K562 (cell line): ENCODE data around the gene BORA. TPM values are rescaled to one million over a fixed set of nuclear protein-coding genes. Genes with fewer than 3 reads are reported as not detected.

Experiments
- ATAC-seq: fragments of 200-7000 bp; cut with Tn5 transposase; 3 replicates; pipeline ENCODE4 v1.9.1; 2020; ENCODE audit warnings: moderate library complexity
- BruUV-seq: library from RNA; stranded (reverse); fragments of 400-500 nt; replicated peaks from 2 replicates; lab custom pipeline; 2021; lab: Mats Ljungman, UMichigan
- CTCF ChIA-PET: fragments of 300-600 bp; formaldehyde crosslinking; extraction: SDS; loops from one replicate; lab custom pipeline; 2021; ENCODE audit warnings: low intra/inter-chr PET ratio; lab: Yijun Ruan, JAX
- POLR2A ChIA-PET: fragments of 300-600, 350-650 bp; sonication (Branson Sonifier 250); formaldehyde crosslinking; extraction: SDS; loops from one replicate; lab custom pipeline; 2021; ENCODE audit warnings: antibody characterized with exemption, inconsistent platforms; lab: Yijun Ruan, JAX
- DNase-seq, 4 experiments: peaks; one replicate each; pipeline versions ENCODE4 v3.0.0 to v3.0.0-alpha.2; 2011 to 2018; ENCODE audit warnings: low spot score in 3 of 4, mixed read lengths in 3 of 4; ENCODE audit errors: extremely low read depth in 1 of 4
- FAIRE-seq: peaks from 2 replicates; lab custom pipeline; 2011; peaks lifted over from hg19 to GRCh38; lab: Jason Lieb, UNC
- H2AFZ ChIP-seq: 2 replicates; pipeline ENCODE4 v1.6.0; 2011; ENCODE audit warnings: low read depth, low read length, control low read depth, inconsistent platforms
- H3K27ac ChIP-seq: fragments of 200-600 bp; 3 replicates; pipeline ENCODE4 v1.8.0; 2011; ENCODE audit warnings: low read depth, mild to moderate bottlenecking, control low read depth, inconsistent platforms, low read length, moderate library complexity, mixed read lengths; ENCODE audit errors: extremely low read depth
- H3K27me3 ChIP-seq, 2 experiments: fragments of 300-600 bp in 1 of 2; 2 replicates in 1 of 2; 3 replicates in 1 of 2; pipeline versions ENCODE4 v1.6.0 to v1.8.0; 2011; ENCODE audit warnings: inconsistent platforms in 2 of 2, low read length in 2 of 2, mild to moderate bottlenecking in 1 of 2, mixed read lengths in 1 of 2, moderate library complexity in 1 of 2; ENCODE audit not compliant: control insufficient read depth in 2 of 2, insufficient read depth in 2 of 2
- H3K36me3 ChIP-seq: fragments of 300-600 bp; 3 replicates; pipeline ENCODE4 v1.8.0; 2011; ENCODE audit warnings: mild to moderate bottlenecking, low read length, inconsistent platforms; ENCODE audit not compliant: control insufficient read depth, insufficient read depth
- H3K4me1 ChIP-seq, 2 experiments: fragments of 200-600 bp in 1 of 2; replicated peaks in 1 of 2; 2 replicates in 1 of 2; 3 replicates in 1 of 2; pipeline versions ENCODE4 v1.5.1 to v1.8.0; 2011; ENCODE audit warnings: inconsistent platforms in 2 of 2, low read length in 2 of 2, mild to moderate bottlenecking in 1 of 2, mixed read lengths in 1 of 2, moderate library complexity in 1 of 2; ENCODE audit not compliant: control insufficient read depth in 2 of 2, insufficient read depth in 2 of 2
- H3K4me2 ChIP-seq: 2 replicates; pipeline ENCODE4 v1.6.1; 2011; ENCODE audit warnings: low read length, control low read depth, inconsistent platforms, mixed read lengths; ENCODE audit not compliant: insufficient read depth
- H3K4me3 ChIP-seq: fragments of 200-600 bp; sonication (generic), shearing (Covaris generic); 2 replicates; pipeline ENCODE4 v1.5.1; 2016; ENCODE audit warnings: control low read depth, inconsistent platforms
- H3K79me2 ChIP-seq: fragments of 200-600 bp; 3 replicates; pipeline ENCODE4 v1.8.0; 2011; ENCODE audit warnings: low read length, inconsistent platforms; ENCODE audit not compliant: control insufficient read depth, insufficient read depth
- H3K9ac ChIP-seq, 2 experiments: 2 replicates each; pipeline versions ENCODE4 v1.6.0 to v1.6.1; 2011; ENCODE audit warnings: low read depth in 2 of 2, low read length in 2 of 2, control low read depth in 1 of 2, inconsistent platforms in 1 of 2, mild to moderate bottlenecking in 1 of 2, mixed read lengths in 1 of 2; ENCODE audit not compliant: insufficient read depth in 1 of 2
- H3K9me1 ChIP-seq: one replicate; pipeline ENCODE4 v1.6.0; 2011; ENCODE audit warnings: inconsistent platforms, mild to moderate bottlenecking, low read length, moderate library complexity; ENCODE audit not compliant: control insufficient read depth, insufficient read depth
- H3K9me3 ChIP-seq: replicated peaks from 2 replicates; pipeline ENCODE4 v1.5.1; 2011; ENCODE audit warnings: low read depth, low read length, inconsistent platforms; ENCODE audit not compliant: control insufficient read depth, insufficient read depth
- H4K20me1 ChIP-seq: replicated peaks from 2 replicates; pipeline ENCODE4 v1.6.1; 2011; ENCODE audit warnings: low read length, inconsistent platforms, mixed read lengths; ENCODE audit not compliant: control insufficient read depth, insufficient read depth
- ARID1B ChIP-seq: fragments of 450-650 bp; IDR thresholded peaks from 2 replicates; pipeline ENCODE4 v1.6.1; 2016; ENCODE audit warnings: antibody characterized with exemption, mild to moderate bottlenecking, inconsistent platforms
- ARID2 ChIP-seq: fragments of 450-650 bp; IDR thresholded peaks from 2 replicates; pipeline ENCODE4 v1.6.1; 2017; ENCODE audit warnings: antibody characterized with exemption, mild to moderate bottlenecking
- ATF1 ChIP-seq, 2 experiments: fragments of 450-650 bp in 1 of 2; IDR thresholded peaks; 2 replicates each; pipeline ENCODE4 v1.6.1; 2016; ENCODE audit warnings: missing compliant biosample characterization in 1 of 2, missing genetic modification characterization in 1 of 2
- CBX1 ChIP-seq: sonication (generic); IDR thresholded peaks from 2 replicates; pipeline ENCODE4 v1.6.1; 2016; ENCODE audit warnings: antibody characterized with exemption, low read depth, mild to moderate bottlenecking
- CEBPB ChIP-seq: fragments of 450-650 bp; IDR thresholded peaks from 2 replicates; pipeline ENCODE4 v1.6.1; 2016; ENCODE audit warnings: missing genetic modification characterization, missing compliant biosample characterization
- CHCHD3 ChIP-seq: fragments of 250-450 bp; sonication (Bioruptor Pico); IDR thresholded peaks from 2 replicates; pipeline ENCODE4 v2.1.2; 2022; ENCODE audit warnings: mild to moderate bottlenecking
- FOS ChIP-seq: IDR thresholded peaks from 3 replicates; pipeline ENCODE4 v1.6.1; 2011; ENCODE audit not compliant: insufficient read length; ENCODE audit errors: extremely low read depth
- GABPB1 ChIP-seq: sonication (generic); formaldehyde crosslinking; IDR thresholded peaks from 2 replicates; pipeline ENCODE4 v1.8.0; 2022; ENCODE audit warnings: mild to moderate bottlenecking, missing genetic modification reagents
- KLF16 ChIP-seq: IDR thresholded peaks from 2 replicates; pipeline ENCODE4 v1.6.1; 2016; ENCODE audit warnings: antibody characterized with exemption
- MAZ ChIP-seq, 2 experiments: fragments of 450-650 bp in 1 of 2; sonication (generic) in 1 of 2; formaldehyde crosslinking; IDR thresholded peaks in 1 of 2; conservative IDR thresholded peaks in 1 of 2; 2 replicates each; pipeline versions ENCODE4 v1.4.0 to v1.5.0; 2020; ENCODE audit warnings: mild to moderate bottlenecking in 1 of 2, missing genetic modification reagents in 1 of 2
- PCBP2 ChIP-seq: fragments of 200-400 bp; formaldehyde crosslinking; IDR thresholded peaks from 2 replicates; pipeline ENCODE4 v1.6.1; 2018; ENCODE audit warnings: low read length, low read depth, mild to moderate bottlenecking, moderate library complexity; ENCODE audit not compliant: poor library complexity, severe bottlenecking
- RB1 ChIP-seq: fragments of 450-650 bp; IDR thresholded peaks from 2 replicates; pipeline ENCODE4 v1.6.1; 2017; ENCODE audit warnings: low read depth, mild to moderate bottlenecking
- RHOXF2B ChIP-seq: fragments of 250-450 bp; sonication (Bioruptor Pico); conservative IDR thresholded peaks from 2 replicates; pipeline ENCODE4 v1.5.1; 2021
- THAP12 ChIP-seq: fragments of 250-450 bp; sonication (Bioruptor Pico); IDR thresholded peaks from 2 replicates; pipeline ENCODE4 v1.9.0; 2021; ENCODE audit warnings: mild to moderate bottlenecking, inconsistent platforms
- TOE1 ChIP-seq, 2 experiments: fragments of 450-650 bp in 1 of 2; sonication (generic) in 1 of 2; formaldehyde crosslinking in 1 of 2; IDR thresholded peaks; 2 replicates each; pipeline versions ENCODE4 v1.7.1 to v1.8.0; 2016 to 2022; ENCODE audit warnings: borderline replicate concordance in 2 of 2, mild to moderate bottlenecking in 2 of 2, antibody characterized with exemption in 1 of 2, inconsistent platforms in 1 of 2, low read depth in 1 of 2, missing genetic modification reagents in 1 of 2, moderate library complexity in 1 of 2
- TSHZ1 ChIP-seq: fragments of 250-450 bp; sonication (Bioruptor Pico); IDR thresholded peaks from 2 replicates; pipeline ENCODE4 v1.4.0; 2020; ENCODE audit warnings: mild to moderate bottlenecking, moderate library complexity
- ZNF224 ChIP-seq: sonication (generic); formaldehyde crosslinking; IDR thresholded peaks from 2 replicates; pipeline ENCODE4 v1.8.0; 2022; ENCODE audit warnings: mild to moderate bottlenecking, missing genetic modification reagents
- WGBS: fragments of 100-300 bp; shearing (Covaris generic); methylation state at CpG from one replicate; pipeline ENCODE4 v1.1.6; 2016; ENCODE audit warnings: low coverage, mixed read lengths; ENCODE audit not compliant: insufficient coverage; ENCODE audit errors: missing lambda C conversion rate; 5-methylcytosine and 5-hydroxymethylcytosine counted together
- in situ Hi-C: fragments of 300-500 bp; cut with MboI; formaldehyde crosslinking; loops from 4 replicates; pipeline ENCODE4 v1.15.0; 2018; ENCODE audit warnings: inconsistent platforms, mixed read lengths
- intact Hi-C: fragments of 100-400 bp; cut with micrococcal nuclease; formaldehyde crosslinking; loops from 2 replicates; pipeline ENCODE4 v1.14.2; 2022
- polyA plus RNA-seq, 8 experiments: library from polyadenylated mRNA; depleted of rRNA in 4 of 8; stranded (reverse) in 5 of 8; unstranded in 3 of 8; fragments of >200 nt; fragmentation: Nextera tagmentation in 2 of 8; fragmentation: Illumina TruSeq in 1 of 8; extraction: Ambion mirVana in 2 of 8; extraction: Trizol in 1 of 8; gene quantifications; 2 replicates each; pipeline versions ENCODE4 v1.2.1 to v1.2.3, GENCODE V29; 2011 to 2014; ENCODE audit warnings: inconsistent platforms in 1 of 8, missing spikeins in 1 of 8
- total RNA-seq, 7 experiments: library from RNA; depleted of rRNA in 6 of 7; stranded (reverse); fragments of >200 nt in 6 of 7; fragmentation: Illumina TruSeq in 2 of 7; extraction: Trizol in 2 of 7; gene quantifications; 2 replicates each; pipeline versions ENCODE4 v1.2.1 to v1.2.3, GENCODE V29; 2011 to 2021; ENCODE audit warnings: low replicate concordance in 1 of 7

Gene BORA
- total and polyA plus RNA-seq, 9 of the 15 experiments (the other 6 are each of a cell fraction or from before 2014, with no cell fraction given): 12.4 to 21.5 (median 18.2) TPM

- TF ChIP-seq THAP12 (CRISPR knock-in tag): no peak
- TF ChIP-seq GABPB1 (CRISPR knock-in tag): no peak
- no peak for TF ChIP-seq ARID1B
- no peak for TF ChIP-seq ATF1 (CRISPR knock-in tag; IDR thresholded peaks at IDR 0.05)
- TF ChIP-seq ATF1 (tag; IDR thresholded peaks at IDR 0.05): no peak
- no peak for TF ChIP-seq ARID2
- TF ChIP-seq CBX1: no peak
- no peak for TF ChIP-seq CEBPB (tag)
- TF ChIP-seq, all 486 proteins: peak for 0
These were observed 12.3 kb downstream of the BORA start (continued) for GRCh38 chr13:72740015-72740414.

- Histone ChIP-seq H3K27me3 (no peaks in the 10 kb centered on the region), H3K9ac (no peak overlapping the region), H3K27ac (no peak overlapping the region), H3K4me2 (no peak overlapping the region), H3K4me3 (no peak overlapping the region), H3K4me1 (no peaks in the 10 kb centered on the region), H3K36me3 (peaks cover 77% of the 10 kb centered on the region), H2AFZ (no peak overlapping the region), H3K79me2 (peaks cover 19% of the 10 kb centered on the region; the same call in 2 of the 3 replicates), H3K9me1 (no peaks in the 10 kb centered on the region), H3K9me3 (no peaks in the 10 kb centered on the region), H4K20me1 (no peaks in the 10 kb centered on the region)
- in situ Hi-C loops: no loop called here
- POLR2A ChIA-PET: no interaction called here
- no TSS peak for BruUV-seq
- DNase-seq (no peak), FAIRE-seq (no peak), ATAC-seq (no peak)
- 50% methylated on average over 1 of the region's 1 CpG for WGBS
- intact Hi-C loops: no loop called here
- CTCF ChIA-PET: no interaction called here
- TF ChIP-seq ZNF224 (CRISPR knock-in tag) (no peak), RB1 (no peak), PCBP2 (no peak), TSHZ1 (CRISPR knock-in tag) (no peak), MAZ (CRISPR knock-in tag; conservative IDR thresholded peaks at IDR 0.05 in 1 of 2, IDR thresholded peaks at IDR 0.05 in 1 of 2) (no peak), CHCHD3 (CRISPR knock-in tag) (no peak), TOE1 (IDR thresholded peaks at IDR 0.05; ENCODE audit: borderline replicate concordance) (no peak), TOE1 (CRISPR knock-in tag; IDR thresholded peaks at IDR 0.05; ENCODE audit: borderline replicate concordance, low read depth) (no peak), FOS (no peak), RHOXF2B (CRISPR knock-in tag) (no peak), KLF16 (no peak)
These were observed 17.5 kb downstream of the BORA start for GRCh38 chr13:72745260-72745659.
